Loucy (cell line): ENCODE results near the gene RIMBP2.

Experiments used
- H2AFZ ChIP-seq: fragments of 200-600 bp; sonication (generic); 2 replicates; pipeline ENCODE4 v1.6.0; 2016; ENCODE audit warnings: antibody characterized with exemption, mild to moderate bottlenecking, low read length, moderate library complexity
- H3F3A ChIP-seq: fragments of 200-600 bp; 2 replicates; pipeline ENCODE4 v1.6.0; 2016; ENCODE audit warnings: antibody characterized with exemption, low read depth, mild to moderate bottlenecking
- H3K27me3 ChIP-seq: fragments of 200-600 bp; sonication (generic); 2 replicates; pipeline ENCODE4 v1.6.1; 2014; ENCODE audit warnings: low read length, mild to moderate bottlenecking; ENCODE audit not compliant: insufficient read depth, poor library complexity, severe bottlenecking
- H3K36me3 ChIP-seq: fragments of 200-600 bp; sonication (generic); 2 replicates; pipeline ENCODE4 v1.6.1; 2016; ENCODE audit warnings: low read length; ENCODE audit not compliant: insufficient read depth
- H3K4me1 ChIP-seq: fragments of 200-600 bp; sonication (generic); 2 replicates; pipeline ENCODE4 v1.5.1; 2014; ENCODE audit warnings: low read length, mild to moderate bottlenecking; ENCODE audit not compliant: insufficient read depth, poor library complexity, severe bottlenecking
- H3K4me2 ChIP-seq: fragments of 200-600 bp; sonication (generic); 2 replicates; pipeline ENCODE4 v1.6.0; 2014; ENCODE audit warnings: antibody characterized with exemption, low read length, low read depth, mild to moderate bottlenecking; ENCODE audit not compliant: poor library complexity, severe bottlenecking
- H3K4me3 ChIP-seq: fragments of 200-600 bp; sonication (generic); 2 replicates; pipeline ENCODE4 v1.5.1; 2014; ENCODE audit warnings: low read length, mild to moderate bottlenecking, mixed read lengths; ENCODE audit not compliant: poor library complexity, severe bottlenecking
- H3K79me2 ChIP-seq: fragments of 200-600 bp; sonication (generic); 2 replicates; pipeline ENCODE4 v1.6.1; 2014; ENCODE audit warnings: low read length; ENCODE audit not compliant: insufficient read depth
- H3K9ac ChIP-seq: fragments of 200-600 bp; sonication (generic); 2 replicates; pipeline ENCODE4 v1.6.0; 2014; ENCODE audit warnings: mild to moderate bottlenecking, low read depth, low read length, moderate library complexity; ENCODE audit not compliant: poor library complexity, severe bottlenecking
- H3K9me2 ChIP-seq: fragments of 200-600 bp; sonication (generic); replicated peaks from 2 replicates; pipeline ENCODE4 v1.6.1; 2016; ENCODE audit warnings: low read depth, low read length, mixed read lengths
- H3K9me3 ChIP-seq: fragments of 200-600 bp; sonication (generic); 2 replicates; pipeline ENCODE4 v1.6.1; 2014; ENCODE audit warnings: mild to moderate bottlenecking, antibody characterized with exemption, low read length, low read depth; ENCODE audit not compliant: insufficient read depth
- H4K20me1 ChIP-seq: fragments of 200-600 bp; sonication (generic); 2 replicates; pipeline ENCODE4 v1.6.0; 2014; ENCODE audit warnings: antibody characterized with exemption, low read length, mild to moderate bottlenecking; ENCODE audit not compliant: insufficient read depth, poor library complexity, severe bottlenecking
- CTCF ChIP-seq: fragments of 200-600 bp; sonication (generic); conservative IDR thresholded peaks from 2 replicates; pipeline ENCODE4 v1.5.1; 2014; ENCODE audit warnings: mild to moderate bottlenecking, antibody characterized with exemption, low read length
- EZH2phosphoT487 ChIP-seq: fragments of 200-600 bp; IDR thresholded peaks from 2 replicates; pipeline ENCODE4 v1.6.1; 2018; ENCODE audit warnings: antibody characterized with exemption, mild to moderate bottlenecking, moderate library complexity, borderline replicate concordance

The RIMBP2 gene

DNA sequence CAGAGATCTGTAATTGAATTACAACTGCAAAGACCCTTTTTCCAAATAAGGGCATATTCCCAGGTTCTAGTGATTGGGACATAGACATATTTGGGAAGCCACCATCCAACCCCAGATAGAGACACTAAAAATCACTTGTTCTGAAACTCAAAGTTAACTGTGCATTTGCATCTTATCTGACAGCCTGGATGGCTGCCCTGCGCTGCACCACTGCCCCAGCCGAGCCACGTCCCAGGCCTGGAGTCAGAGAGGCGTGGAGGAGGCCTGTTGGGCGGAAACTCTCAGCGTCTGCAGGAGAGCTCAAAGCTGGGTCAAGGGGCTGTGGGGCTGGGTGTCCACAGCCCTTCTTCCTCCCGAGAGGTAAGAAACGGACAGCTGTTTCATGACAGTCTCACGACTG is 124.4 kb downstream of the RIMBP2 start:
- Histone ChIP-seq H3K4me2 (no peak overlapping the region), H4K20me1 (no peaks in the 10 kb centered on the region), H3K9me2 (no peaks in the 10 kb centered on the region), H3K27me3 (no peaks in the 10 kb centered on the region), H3K4me1 (no peaks in the 10 kb centered on the region), H3K9ac (no peak overlapping the region), H2AFZ (no peak overlapping the region), H3K79me2 (no peaks in the 10 kb centered on the region), H3F3A (no peaks in the 10 kb centered on the region), H3K36me3 (no peaks in the 10 kb centered on the region), H3K4me3 (no peak overlapping the region), H3K9me3 (peaks cover 5% of the 10 kb centered on the region; the same call in 1 of the 2 replicates)
- TF ChIP-seq EZH2phosphoT487 (no peak), CTCF (no peak)

DNA sequence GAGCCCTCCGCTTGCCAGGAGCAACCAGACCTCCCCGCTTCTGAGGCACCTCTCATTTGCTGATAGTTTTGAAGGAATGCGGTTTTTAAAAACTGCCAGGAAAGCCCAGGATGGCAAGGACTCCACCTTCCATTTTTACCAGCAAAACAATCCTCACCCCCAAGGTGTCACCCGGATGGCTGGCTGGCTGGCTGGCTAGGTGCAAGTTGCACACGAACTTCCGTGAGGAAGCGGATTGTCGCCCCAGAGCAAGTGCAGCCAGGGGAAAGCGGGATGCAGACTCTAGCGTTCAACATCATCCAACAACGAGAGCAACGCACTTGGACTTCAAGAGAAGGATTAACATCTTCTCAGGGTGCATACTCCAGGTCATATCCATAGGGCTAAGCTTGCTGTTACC is 125.4 kb downstream of the RIMBP2 start:
- no peaks in the 10 kb centered on the region for H3K27me3 ChIP-seq
- no peak overlapping the region for H2AFZ ChIP-seq
- no peaks in the 10 kb centered on the region for H4K20me1 ChIP-seq
- no peak overlapping the region for H3K9ac ChIP-seq
- no peaks in the 10 kb centered on the region for H3K4me1 ChIP-seq
- TF ChIP-seq CTCF, result no peak
- no peak for TF ChIP-seq EZH2phosphoT487
- H3K4me3 ChIP-seq, result no peak overlapping the region
- no peaks in the 10 kb centered on the region for H3F3A ChIP-seq
- H3K36me3 ChIP-seq, result no peaks in the 10 kb centered on the region
- no peaks in the 10 kb centered on the region for H3K9me2 ChIP-seq
- no peak overlapping the region for H3K4me2 ChIP-seq
- no peaks in the 10 kb centered on the region for H3K79me2 ChIP-seq
- peaks cover 4% of the 10 kb centered on the region; the same call in 1 of the 2 replicates for H3K9me3 ChIP-seq

DNA sequence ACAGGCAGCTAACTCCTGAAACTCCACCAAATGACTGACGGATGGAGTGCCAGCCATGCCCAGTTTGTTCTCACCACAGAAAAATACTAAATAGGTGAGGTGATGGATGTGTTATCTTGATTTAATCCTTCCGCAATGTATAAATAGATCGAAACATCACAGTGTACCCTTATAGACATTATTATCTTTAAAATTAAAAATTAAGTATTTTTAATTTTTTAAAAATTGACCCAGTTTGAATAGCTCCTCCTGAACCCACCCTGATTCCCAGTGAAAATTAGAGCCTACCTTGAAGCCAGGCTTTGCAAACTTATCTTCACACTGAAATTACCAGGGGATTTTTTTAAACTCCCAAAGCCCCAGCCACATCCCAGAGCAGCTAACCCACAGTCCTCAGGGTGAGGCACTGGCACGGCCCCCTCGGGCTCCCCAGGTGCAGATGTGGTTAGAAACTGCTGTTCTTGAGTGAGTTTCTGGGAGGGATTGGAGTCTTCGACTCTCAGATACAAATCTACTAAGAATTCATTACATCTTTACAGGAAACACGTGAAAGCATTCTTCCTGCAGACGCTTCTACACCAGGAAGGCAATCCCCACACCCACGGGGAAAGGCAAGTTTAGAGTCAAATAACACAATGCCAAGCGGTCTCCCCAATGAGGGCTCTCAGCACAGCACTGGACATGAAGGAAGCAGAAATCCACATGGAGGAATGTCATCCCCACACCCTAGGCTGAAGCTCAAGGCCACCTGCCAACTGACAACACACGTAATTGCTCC is 126.4 kb downstream of the RIMBP2 start:
- TF ChIP-seq CTCF (no peak), EZH2phosphoT487 (no peak)
- Histone ChIP-seq H3K36me3 (no peaks in the 10 kb centered on the region), H3K9ac (no peak overlapping the region), H3K4me3 (no peak overlapping the region), H3K4me2 (no peak overlapping the region), H3K27me3 (no peaks in the 10 kb centered on the region), H3K9me2 (no peaks in the 10 kb centered on the region), H2AFZ (no peak overlapping the region), H3K79me2 (no peaks in the 10 kb centered on the region), H3K9me3 (peaks cover 5% of the 10 kb centered on the region; the same call in 1 of the 2 replicates), H3K4me1 (no peaks in the 10 kb centered on the region), H4K20me1 (no peaks in the 10 kb centered on the region), H3F3A (no peaks in the 10 kb centered on the region)
